Measurements from ENCODE around the gene NTHL1.
A peak's percentile ranks its signal among the peaks of the same experiment; 100 is the strongest.

Gene NTHL1

DNA sequence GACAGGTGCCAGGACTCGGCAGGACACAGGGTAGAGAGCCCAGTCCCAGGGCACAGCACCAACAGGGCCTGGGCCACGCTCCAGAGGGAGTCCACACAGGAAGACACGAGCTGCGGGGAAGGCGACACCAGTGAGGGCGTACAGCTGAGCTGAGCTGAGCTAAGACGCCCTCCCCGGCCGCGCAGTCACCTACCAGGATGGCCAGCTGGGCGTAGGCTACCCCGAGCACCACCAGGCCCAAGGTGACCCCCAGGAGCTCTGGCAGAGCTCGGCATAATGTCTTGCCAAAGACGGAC is 42.8 kb upstream of the NTHL1 start (continued):
- TF ChIP-seq ZNF155 (tag by site-specific recombination; IDR thresholded peaks at IDR 0.05) (no peak), ZNF571 (tag by site-specific recombination; IDR thresholded peaks at IDR 0.05) (no peak)

DNA sequence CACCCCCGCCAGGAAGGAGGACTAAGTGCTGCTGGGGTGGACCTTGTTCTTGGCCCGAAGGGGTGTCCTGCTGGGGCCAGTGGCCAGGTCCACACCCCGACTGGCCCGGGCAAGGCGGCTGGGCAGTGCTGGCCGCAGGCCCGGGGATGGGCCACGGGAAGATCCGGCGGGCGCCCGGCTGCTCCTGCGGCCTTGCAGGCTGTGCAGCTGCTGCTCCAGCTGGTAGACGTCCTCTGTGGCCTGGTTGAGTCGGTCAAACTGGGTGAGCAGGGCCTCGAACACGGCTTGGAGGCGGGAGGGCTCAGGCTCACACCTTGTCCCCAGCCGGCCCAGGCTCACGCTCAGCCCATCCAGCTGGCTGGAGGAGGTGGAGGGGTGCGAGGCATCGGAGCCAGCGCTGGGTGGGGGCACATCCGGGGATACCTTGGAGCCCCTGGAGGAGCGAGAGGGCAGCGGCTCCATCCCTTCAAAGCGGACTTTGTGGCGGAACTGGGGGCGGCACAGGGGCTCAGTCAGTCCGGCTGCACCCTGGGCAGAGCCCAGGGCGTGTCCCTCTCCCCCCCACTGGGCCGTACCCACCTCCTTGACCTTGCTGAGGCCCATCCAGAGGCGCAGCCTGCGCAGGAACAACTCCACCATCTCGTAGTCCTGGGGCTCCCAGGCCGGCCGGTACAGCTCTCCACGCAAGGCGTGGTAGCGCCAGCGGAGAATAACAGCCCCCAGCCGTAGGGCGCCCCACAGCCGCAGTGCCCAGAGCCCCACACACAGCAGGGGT is 42.3 kb upstream of the NTHL1 start:
- ChIA-PET CTCF (no interaction called here), POLR2A (no interaction called here)
- Histone ChIP-seq H3K36me3 (ENCODE audit: control insufficient read depth in 2 of 2, insufficient read depth in 1 of 2, low read length in 2 of 2) (peaks cover 0 to 96% of the 10 kb centered on the region in 2 experiments; a peak in 1 of 3 replicates), H3K27ac (ENCODE audit: extremely low read depth, low read depth, low read length) (no peak overlapping the region), H3K4me3 (ENCODE audit: low read depth, low read length) (no peak overlapping the region), H3K4me1 (ENCODE audit: control insufficient read depth, insufficient read depth, low read length) (no peaks in the 10 kb centered on the region), H3K9me3 (ENCODE audit: control insufficient read depth, insufficient read depth, low read depth, low read length) (no peaks in the 10 kb centered on the region)
- TF ChIP-seq ZNF621 (tag by site-specific recombination; IDR thresholded peaks at IDR 0.05): no peak
- TF ChIP-seq KLF1 (tag by site-specific recombination; IDR thresholded peaks at IDR 0.05): peak; percentile 23; the same call in 1 of the 2 replicates

GRCh38 chr16:2088759-2089358 is 41.2 kb upstream of the NTHL1 start:
- Histone ChIP-seq H3K27ac (ENCODE audit: extremely low read depth, low read depth, low read length) (peak overlapping the region; percentile 30; the same call in 1 of the 2 replicates), H3K9me3 (ENCODE audit: control insufficient read depth, insufficient read depth, low read depth, low read length) (no peaks in the 10 kb centered on the region), H3K36me3 (ENCODE audit: control insufficient read depth in 2 of 2, insufficient read depth in 1 of 2, low read length in 2 of 2) (peaks cover 0 to 96% of the 10 kb centered on the region in 2 experiments; a peak in 1 of 3 replicates), H3K4me1 (ENCODE audit: control insufficient read depth, insufficient read depth, low read length) (no peaks in the 10 kb centered on the region), H3K4me3 (ENCODE audit: low read depth, low read length) (no peak overlapping the region)
- ChIA-PET POLR2A (interaction anchor here (0.6 kb wide), 1 partner anchor 13 kb away, joined by 3 read pairs; no protein-coding TSS in a partner anchor), CTCF (interaction anchor here (0.9 kb wide), 1 partner anchor 52 kb away, joined by 4 read pairs; no protein-coding TSS in a partner anchor)
- no peak for TF ChIP-seq ZXDB (tag by site-specific recombination; IDR thresholded peaks at IDR 0.05)
- TF ChIP-seq ZNF513 (tag by site-specific recombination; IDR thresholded peaks at IDR 0.05): no peak
- TF ChIP-seq ZNF26 (tag by site-specific recombination; IDR thresholded peaks at IDR 0.05): no peak
- TF ChIP-seq ZNF112 (tag by site-specific recombination; IDR thresholded peaks at IDR 0.05): no peak
- TF ChIP-seq, protein P1, sequence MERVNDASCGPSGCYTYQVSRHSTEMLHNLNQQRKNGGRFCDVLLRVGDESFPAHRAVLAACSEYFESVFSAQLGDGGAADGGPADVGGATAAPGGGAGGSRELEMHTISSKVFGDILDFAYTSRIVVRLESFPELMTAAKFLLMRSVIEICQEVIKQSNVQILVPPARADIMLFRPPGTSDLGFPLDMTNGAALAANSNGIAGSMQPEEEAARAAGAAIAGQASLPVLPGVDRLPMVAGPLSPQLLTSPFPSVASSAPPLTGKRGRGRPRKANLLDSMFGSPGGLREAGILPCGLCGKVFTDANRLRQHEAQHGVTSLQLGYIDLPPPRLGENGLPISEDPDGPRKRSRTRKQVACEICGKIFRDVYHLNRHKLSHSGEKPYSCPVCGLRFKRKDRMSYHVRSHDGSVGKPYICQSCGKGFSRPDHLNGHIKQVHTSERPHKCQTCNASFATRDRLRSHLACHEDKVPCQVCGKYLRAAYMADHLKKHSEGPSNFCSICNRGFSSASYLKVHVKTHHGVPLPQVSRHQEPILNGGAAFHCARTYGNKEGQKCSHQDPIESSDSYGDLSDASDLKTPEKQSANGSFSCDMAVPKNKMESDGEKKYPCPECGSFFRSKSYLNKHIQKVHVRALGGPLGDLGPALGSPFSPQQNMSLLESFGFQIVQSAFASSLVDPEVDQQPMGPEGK (tag by site-specific recombination; IDR thresholded peaks at IDR 0.05): 0 out of 2 replicates have a peak, but pooled peaks have one; percentile 21
- TF ChIP-seq ZIC2 (tag by site-specific recombination; IDR thresholded peaks at IDR 0.05): 0 out of 2 replicates have a peak, but pooled peaks have one; percentile 16
- no peak for TF ChIP-seq ZNF23 (tag by site-specific recombination; IDR thresholded peaks at IDR 0.05; ENCODE audit: borderline replicate concordance)
- TF ChIP-seq ZNF596 (tag by site-specific recombination; IDR thresholded peaks at IDR 0.05): no peak
- TF ChIP-seq ZNF600 (tag by site-specific recombination; IDR thresholded peaks at IDR 0.05): peak; percentile 52
- no peak for TF ChIP-seq ZNF221 (tag by site-specific recombination; IDR thresholded peaks at IDR 0.05; ENCODE audit: borderline replicate concordance)
- TF ChIP-seq GLIS1 (tag by site-specific recombination; IDR thresholded peaks at IDR 0.05): peak; percentile 61
- no peak for TF ChIP-seq ZNF658 (tag by site-specific recombination; IDR thresholded peaks at IDR 0.05)
- no peak for TF ChIP-seq ZBTB17 (tag by site-specific recombination; IDR thresholded peaks at IDR 0.05)
- no peak for TF ChIP-seq ZNF138 (tag by site-specific recombination; IDR thresholded peaks at IDR 0.05; ENCODE audit: borderline replicate concordance)
- TF ChIP-seq HIC1 (tag by site-specific recombination; IDR thresholded peaks at IDR 0.05): 0 out of 2 replicates have a peak, but pooled peaks have one; percentile 35
- TF ChIP-seq, protein P2, sequence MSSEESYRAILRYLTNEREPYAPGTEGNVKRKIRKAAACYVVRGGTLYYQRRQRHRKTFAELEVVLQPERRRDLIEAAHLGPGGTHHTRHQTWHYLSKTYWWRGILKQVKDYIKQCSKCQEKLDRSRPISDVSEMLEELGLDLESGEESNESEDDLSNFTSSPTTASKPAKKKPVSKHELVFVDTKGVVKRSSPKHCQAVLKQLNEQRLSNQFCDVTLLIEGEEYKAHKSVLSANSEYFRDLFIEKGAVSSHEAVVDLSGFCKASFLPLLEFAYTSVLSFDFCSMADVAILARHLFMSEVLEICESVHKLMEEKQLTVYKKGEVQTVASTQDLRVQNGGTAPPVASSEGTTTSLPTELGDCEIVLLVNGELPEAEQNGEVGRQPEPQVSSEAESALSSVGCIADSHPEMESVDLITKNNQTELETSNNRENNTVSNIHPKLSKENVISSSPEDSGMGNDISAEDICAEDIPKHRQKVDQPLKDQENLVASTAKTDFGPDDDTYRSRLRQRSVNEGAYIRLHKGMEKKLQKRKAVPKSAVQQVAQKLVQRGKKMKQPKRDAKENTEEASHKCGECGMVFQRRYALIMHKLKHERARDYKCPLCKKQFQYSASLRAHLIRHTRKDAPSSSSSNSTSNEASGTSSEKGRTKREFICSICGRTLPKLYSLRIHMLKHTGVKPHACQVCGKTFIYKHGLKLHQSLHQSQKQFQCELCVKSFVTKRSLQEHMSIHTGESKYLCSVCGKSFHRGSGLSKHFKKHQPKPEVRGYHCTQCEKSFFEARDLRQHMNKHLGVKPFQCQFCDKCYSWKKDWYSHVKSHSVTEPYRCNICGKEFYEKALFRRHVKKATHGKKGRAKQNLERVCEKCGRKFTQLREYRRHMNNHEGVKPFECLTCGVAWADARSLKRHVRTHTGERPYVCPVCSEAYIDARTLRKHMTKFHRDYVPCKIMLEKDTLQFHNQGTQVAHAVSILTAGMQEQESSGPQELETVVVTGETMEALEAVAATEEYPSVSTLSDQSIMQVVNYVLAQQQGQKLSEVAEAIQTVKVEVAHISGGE (tag by site-specific recombination; conservative IDR thresholded peaks at IDR 0.05; ENCODE audit: low read depth): no peak
